ENCODE data around the gene NPIPB6.

The NPIPB6 gene

DNA sequence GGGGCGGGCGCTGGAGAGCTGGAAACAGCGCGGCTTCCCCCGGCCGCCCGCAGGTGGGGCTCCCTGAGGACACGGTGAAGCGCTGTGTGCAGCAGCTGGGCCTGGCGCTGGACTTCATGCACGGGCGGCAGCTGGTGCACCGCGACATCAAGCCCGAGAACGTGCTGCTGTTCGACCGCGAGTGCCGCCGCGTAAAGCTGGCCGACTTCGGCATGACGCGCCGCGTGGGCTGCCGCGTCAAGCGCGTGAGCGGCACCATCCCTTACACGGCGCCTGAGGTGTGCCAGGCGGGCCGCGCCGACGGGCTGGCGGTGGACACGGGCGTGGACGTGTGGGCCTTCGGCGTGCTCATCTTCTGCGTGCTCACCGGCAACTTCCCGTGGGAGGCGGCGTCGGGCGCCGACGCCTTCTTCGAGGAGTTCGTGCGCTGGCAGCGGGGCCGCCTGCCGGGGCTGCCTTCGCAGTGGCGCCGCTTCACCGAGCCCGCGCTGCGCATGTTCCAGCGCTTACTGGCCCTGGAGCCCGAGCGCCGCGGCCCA is 43.2 kb downstream of the NPIPB6 start:
- no peaks in the 10 kb centered on the region for H3K4me1 ChIP-seq (ENCODE audit: control insufficient read depth, insufficient read depth, low read length)
- peaks cover 21% of the 10 kb centered on the region for H3K36me3 ChIP-seq (ENCODE audit: control insufficient read depth, insufficient read depth, low read length)
- no peak overlapping the region for H3K4me3 ChIP-seq (ENCODE audit: low read depth, low read length)
- no peak overlapping the region for H3K9ac ChIP-seq (ENCODE audit: low read depth, low read length)
- H3K27me3 ChIP-seq (ENCODE audit: control insufficient read depth, insufficient read depth, low read length) = no peaks in the 10 kb centered on the region
- no peaks in the 10 kb centered on the region for H3K9me3 ChIP-seq (ENCODE audit: control insufficient read depth, insufficient read depth, low read length)

DNA sequence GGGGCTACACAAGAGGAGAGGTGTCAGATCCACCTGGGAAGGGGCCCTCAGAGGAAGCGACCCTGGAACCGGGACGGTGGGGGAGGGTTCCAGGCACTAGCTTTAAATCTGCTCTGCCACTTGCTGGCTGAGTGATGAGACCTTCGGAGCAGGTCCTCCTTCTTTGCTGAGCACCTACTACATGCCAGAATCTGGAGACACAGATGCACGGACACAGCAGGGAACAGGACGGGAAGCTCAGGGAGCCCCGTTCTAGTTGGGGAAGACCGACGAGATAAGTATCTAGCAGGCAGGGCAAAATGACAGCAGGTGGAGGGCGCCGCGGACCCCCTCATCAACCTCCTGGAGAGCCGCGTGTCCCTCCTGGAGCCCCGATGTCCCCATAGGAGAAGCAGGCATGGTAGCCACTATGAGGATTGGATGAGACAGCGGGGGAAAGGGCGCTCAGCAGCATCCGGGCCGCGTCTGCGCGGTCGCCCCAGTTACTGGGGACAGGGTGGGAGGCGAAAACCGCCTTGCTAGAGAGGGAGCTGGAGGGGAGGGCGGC is 43.8 kb downstream of the NPIPB6 start:
- Histone ChIP-seq H3K9ac (ENCODE audit: low read depth, low read length) (no peak overlapping the region), H3K4me3 (ENCODE audit: low read depth, low read length) (no peak overlapping the region), H3K36me3 (ENCODE audit: control insufficient read depth, insufficient read depth, low read length) (peaks cover 21% of the 10 kb centered on the region), H3K27me3 (ENCODE audit: control insufficient read depth, insufficient read depth, low read length) (no peaks in the 10 kb centered on the region), H3K9me3 (ENCODE audit: control insufficient read depth, insufficient read depth, low read length) (no peaks in the 10 kb centered on the region), H3K4me1 (ENCODE audit: control insufficient read depth, insufficient read depth, low read length) (no peaks in the 10 kb centered on the region)

DNA sequence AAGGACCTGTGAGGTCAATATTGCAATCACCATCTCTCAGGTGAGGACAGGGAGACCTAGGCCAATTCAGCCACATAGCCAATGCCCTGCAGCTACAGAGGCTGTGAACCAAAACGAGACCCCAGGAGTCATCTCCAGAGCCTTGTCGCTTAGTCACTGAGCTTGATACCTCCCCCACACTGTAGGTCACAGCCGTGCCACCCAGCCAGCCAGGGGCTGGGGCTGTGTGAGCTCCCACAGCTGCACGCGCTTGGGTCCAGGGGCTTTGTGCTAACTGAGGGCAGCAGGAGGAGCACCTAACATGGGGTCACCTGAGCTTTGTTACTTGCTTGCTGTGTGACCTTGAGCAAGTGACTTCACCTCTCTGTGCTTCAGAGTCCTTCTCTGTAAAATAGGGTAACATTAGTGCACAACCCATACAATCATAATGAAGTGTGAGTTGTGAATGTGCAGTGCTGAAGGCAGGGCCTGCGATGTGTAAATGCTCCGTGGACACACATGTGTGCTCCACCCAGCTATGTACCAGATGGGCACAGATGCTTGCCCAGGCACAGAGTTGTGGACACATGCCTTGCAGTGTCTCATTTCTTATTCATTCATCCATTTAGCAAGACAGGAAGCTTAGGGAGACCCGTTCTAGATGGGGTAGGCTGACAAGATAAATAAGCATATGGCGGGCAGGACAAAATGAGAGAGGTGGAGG is 45.1 kb downstream of the NPIPB6 start:
- H3K9me3 ChIP-seq (ENCODE audit: control insufficient read depth, insufficient read depth, low read length) = no peaks in the 10 kb centered on the region

DNA sequence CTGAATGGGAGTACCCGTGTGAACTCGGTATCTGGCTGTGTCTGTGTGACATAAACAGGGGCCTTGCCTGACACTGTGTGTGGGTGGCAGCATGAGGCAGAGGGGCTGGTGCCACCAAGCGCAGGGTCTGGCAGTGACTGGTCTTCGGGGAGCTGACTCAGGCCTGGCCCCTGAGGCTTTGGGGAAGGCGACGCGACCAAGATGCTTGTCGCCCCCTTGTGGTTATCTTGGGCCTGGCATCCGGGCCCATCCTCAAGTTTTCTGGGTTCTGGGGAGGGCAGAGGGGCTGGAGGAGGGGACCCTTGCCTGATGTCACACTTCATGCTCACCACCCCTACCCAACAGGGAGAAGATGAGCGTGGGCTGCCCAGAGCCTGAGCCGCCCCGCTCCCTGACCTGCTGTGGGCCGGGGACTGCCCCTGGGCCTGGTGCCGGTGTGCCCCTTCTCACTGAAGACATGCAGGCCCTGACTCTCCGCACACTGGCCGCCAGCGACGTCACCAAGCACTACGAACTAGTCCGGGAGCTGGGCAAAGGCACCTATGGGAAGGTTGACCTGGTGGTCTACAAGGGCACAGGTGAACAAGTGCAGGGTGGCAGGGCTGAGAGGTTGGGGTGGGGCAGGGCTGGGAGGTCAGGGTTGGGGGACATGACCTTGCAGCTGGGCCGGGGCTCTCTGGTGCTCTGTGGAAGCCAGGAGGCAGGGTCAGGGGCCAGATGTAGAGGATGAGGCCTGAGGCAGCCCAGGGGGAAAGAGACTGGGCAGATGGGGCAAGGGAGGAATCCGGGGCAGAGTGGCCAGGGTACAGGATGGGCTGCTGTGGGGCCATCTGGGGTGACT is 46.0 kb downstream of the NPIPB6 start:
- H3K4me1 ChIP-seq (ENCODE audit: control insufficient read depth, insufficient read depth, low read length) = no peaks in the 10 kb centered on the region
- no peak overlapping the region for H3K4me3 ChIP-seq (ENCODE audit: low read depth, low read length)
- H3K27me3 ChIP-seq (ENCODE audit: control insufficient read depth, insufficient read depth, low read length) = no peaks in the 10 kb centered on the region
- H3K9me3 ChIP-seq (ENCODE audit: control insufficient read depth, insufficient read depth, low read length) = no peaks in the 10 kb centered on the region
- peaks cover 21% of the 10 kb centered on the region for H3K36me3 ChIP-seq (ENCODE audit: control insufficient read depth, insufficient read depth, low read length)
- no peak overlapping the region for H3K9ac ChIP-seq (ENCODE audit: low read depth, low read length)

More for the DNA sequence above, 45.1 kb downstream of the NPIPB6 start:
- no peak overlapping the region for H3K4me3 ChIP-seq (ENCODE audit: low read depth, low read length)
- H3K9ac ChIP-seq (ENCODE audit: low read depth, low read length) = no peak overlapping the region
- H3K36me3 ChIP-seq (ENCODE audit: control insufficient read depth, insufficient read depth, low read length) = peaks cover 21% of the 10 kb centered on the region
- no peaks in the 10 kb centered on the region for H3K4me1 ChIP-seq (ENCODE audit: control insufficient read depth, insufficient read depth, low read length)
- no peaks in the 10 kb centered on the region for H3K27me3 ChIP-seq (ENCODE audit: control insufficient read depth, insufficient read depth, low read length)

DNA sequence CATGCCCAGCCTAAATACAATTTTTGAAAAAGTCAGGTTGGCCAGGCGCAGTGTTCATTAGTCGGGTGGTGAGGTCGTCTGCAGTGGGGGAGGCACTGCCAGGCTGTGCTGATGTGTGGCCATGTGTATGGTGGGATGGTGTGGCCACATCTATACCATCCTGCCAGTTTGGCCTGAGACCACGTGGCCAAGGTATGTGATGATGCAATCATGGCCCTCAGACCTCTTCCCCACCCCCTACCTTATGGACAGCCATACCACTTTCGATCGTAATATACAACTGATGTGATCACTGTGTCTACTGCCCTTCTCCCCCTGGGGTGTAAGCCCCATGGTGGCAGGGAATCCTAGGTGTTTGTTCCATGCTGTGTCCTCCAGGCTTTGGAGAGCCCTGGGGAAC is 47.3 kb downstream of the NPIPB6 start:
- H3K36me3 ChIP-seq (ENCODE audit: control insufficient read depth, insufficient read depth, low read length) = peaks cover 20% of the 10 kb centered on the region
- H3K4me1 ChIP-seq (ENCODE audit: control insufficient read depth, insufficient read depth, low read length) = no peaks in the 10 kb centered on the region
- H3K4me3 ChIP-seq (ENCODE audit: low read depth, low read length) = no peak overlapping the region
- H3K9me3 ChIP-seq (ENCODE audit: control insufficient read depth, insufficient read depth, low read length) = no peaks in the 10 kb centered on the region
- no peaks in the 10 kb centered on the region for H3K27me3 ChIP-seq (ENCODE audit: control insufficient read depth, insufficient read depth, low read length)
- no peak overlapping the region for H3K9ac ChIP-seq (ENCODE audit: low read depth, low read length)

DNA sequence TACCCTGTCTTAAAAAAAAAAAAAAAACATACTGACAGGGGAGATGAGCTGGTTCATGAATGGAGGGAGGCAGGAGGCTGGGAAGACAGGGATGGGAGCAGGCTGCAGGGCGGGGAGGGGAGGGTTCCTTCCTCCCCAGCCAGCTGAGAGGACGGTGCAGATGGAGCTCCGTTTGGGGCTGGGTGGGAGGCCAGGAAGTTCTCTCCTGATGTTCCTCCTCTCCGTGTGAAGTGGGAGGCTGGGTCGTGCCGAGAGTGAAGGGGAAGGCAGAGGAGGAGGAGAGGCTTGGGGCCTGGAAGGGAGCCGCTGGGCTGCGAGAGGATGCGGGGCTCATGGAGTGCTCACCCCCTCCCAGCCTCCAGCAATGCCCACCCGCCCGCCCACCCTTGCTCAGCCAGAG is 49.7 kb downstream of the NPIPB6 start:
- H3K36me3 ChIP-seq (ENCODE audit: control insufficient read depth, insufficient read depth, low read length) = peaks cover 13% of the 10 kb centered on the region
- H3K4me3 ChIP-seq (ENCODE audit: low read depth, low read length) = no peak overlapping the region
- no peak overlapping the region for H3K9ac ChIP-seq (ENCODE audit: low read depth, low read length)
- no peaks in the 10 kb centered on the region for H3K9me3 ChIP-seq (ENCODE audit: control insufficient read depth, insufficient read depth, low read length)
- no peaks in the 10 kb centered on the region for H3K27me3 ChIP-seq (ENCODE audit: control insufficient read depth, insufficient read depth, low read length)
- H3K4me1 ChIP-seq (ENCODE audit: control insufficient read depth, insufficient read depth, low read length) = peaks cover 2% of the 10 kb centered on the region

DNA sequence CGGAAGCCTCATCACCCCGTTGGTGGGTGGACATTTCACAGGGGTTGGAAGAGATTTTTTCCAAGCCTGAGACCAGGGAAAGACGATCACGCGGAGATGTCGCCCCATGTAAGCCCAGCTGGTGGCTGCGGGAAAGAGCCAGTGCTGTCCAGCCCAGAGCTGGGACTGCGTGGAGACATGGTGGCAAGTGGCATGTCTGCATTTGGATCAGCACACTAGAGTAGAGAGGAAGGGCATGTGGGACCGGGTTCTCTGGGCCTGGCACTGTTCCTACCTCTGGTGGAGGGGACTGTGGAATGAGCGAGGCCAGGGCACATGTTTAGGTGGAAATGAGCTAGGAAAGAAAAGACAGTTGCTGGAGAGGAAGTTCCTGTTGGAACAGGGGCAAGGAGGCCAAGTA is 51.0 kb downstream of the NPIPB6 start:
- Histone ChIP-seq H3K9me3 (ENCODE audit: control insufficient read depth, insufficient read depth, low read length) (no peaks in the 10 kb centered on the region), H3K27me3 (ENCODE audit: control insufficient read depth, insufficient read depth, low read length) (no peaks in the 10 kb centered on the region), H3K36me3 (ENCODE audit: control insufficient read depth, insufficient read depth, low read length) (peaks cover 11% of the 10 kb centered on the region), H3K4me3 (ENCODE audit: low read depth, low read length) (no peak overlapping the region), H3K9ac (ENCODE audit: low read depth, low read length) (no peak overlapping the region), H3K4me1 (ENCODE audit: control insufficient read depth, insufficient read depth, low read length) (peaks cover 2% of the 10 kb centered on the region)

DNA sequence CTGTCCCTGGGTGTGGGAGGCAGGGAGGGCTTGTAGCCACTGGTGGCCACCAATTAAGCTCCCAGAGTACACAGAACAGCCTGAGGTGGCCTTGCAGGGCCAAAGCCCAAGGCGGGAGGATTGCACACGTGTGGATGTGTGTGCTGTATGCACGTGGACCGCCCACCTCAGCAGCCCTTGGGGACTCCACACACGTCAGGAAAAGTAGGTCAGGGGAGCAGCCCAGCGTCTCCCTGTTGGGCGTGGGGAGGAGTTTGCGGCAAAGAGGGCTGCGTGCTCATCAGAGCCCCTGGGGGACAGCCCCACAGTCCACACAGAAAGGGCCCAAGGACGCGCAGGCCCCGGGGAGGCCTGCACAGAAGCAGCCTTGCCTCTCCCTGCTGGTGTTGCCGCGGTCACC is 51.4 kb downstream of the NPIPB6 start:
- Histone ChIP-seq H3K9me3 (ENCODE audit: control insufficient read depth, insufficient read depth, low read length) (no peaks in the 10 kb centered on the region), H3K27me3 (ENCODE audit: control insufficient read depth, insufficient read depth, low read length) (no peaks in the 10 kb centered on the region), H3K9ac (ENCODE audit: low read depth, low read length) (no peak overlapping the region), H3K4me1 (ENCODE audit: control insufficient read depth, insufficient read depth, low read length) (peaks cover 2% of the 10 kb centered on the region), H3K36me3 (ENCODE audit: control insufficient read depth, insufficient read depth, low read length) (peaks cover 11% of the 10 kb centered on the region), H3K4me3 (ENCODE audit: low read depth, low read length) (no peak overlapping the region)

DNA sequence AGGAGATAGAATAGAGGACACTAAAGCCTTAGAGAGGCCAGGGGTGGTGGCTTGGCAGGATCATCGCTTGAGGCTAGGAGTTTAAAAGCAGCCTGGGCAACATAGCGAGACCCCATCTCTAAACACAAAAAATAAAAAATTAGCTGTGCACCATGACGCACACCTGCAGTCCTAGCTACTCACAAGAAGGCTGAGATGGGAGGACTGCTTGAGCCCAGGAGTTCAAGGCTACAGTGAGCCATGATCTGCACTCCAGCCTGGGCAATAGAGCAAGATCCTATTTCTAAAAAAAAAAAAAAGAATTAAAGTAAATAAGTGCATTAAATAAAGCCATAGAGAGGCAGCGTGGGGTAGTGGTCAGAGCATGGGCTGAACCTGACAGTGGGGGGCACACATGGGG is 51.9 kb downstream of the NPIPB6 start:
- H3K9me3 ChIP-seq (ENCODE audit: control insufficient read depth, insufficient read depth, low read length) = no peaks in the 10 kb centered on the region
- H3K27me3 ChIP-seq (ENCODE audit: control insufficient read depth, insufficient read depth, low read length) = no peaks in the 10 kb centered on the region
- peaks cover 2% of the 10 kb centered on the region for H3K4me1 ChIP-seq (ENCODE audit: control insufficient read depth, insufficient read depth, low read length)
- H3K9ac ChIP-seq (ENCODE audit: low read depth, low read length) = no peak overlapping the region
- H3K36me3 ChIP-seq (ENCODE audit: control insufficient read depth, insufficient read depth, low read length) = peaks cover 11% of the 10 kb centered on the region
- no peak overlapping the region for H3K4me3 ChIP-seq (ENCODE audit: low read depth, low read length)

DNA sequence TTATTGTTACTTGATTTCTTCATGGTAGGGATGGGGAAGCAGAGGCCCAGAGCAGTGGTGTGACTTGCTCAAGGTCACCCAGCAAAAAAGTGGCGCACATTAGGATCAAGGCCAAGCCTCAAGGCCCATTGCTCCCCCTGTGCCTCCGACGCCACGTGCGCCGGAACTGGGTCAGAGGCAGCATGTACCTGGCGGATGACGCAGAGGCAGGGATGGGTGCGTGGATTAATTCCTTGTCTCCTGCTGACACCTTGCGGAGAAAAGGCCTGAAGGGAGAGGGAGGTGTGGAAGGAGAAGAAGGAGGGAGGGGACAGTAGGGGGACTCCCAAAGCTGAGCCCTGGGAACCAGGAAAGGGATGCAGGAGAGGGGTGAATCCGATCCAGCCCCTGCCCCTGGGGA is 52.5 kb downstream of the NPIPB6 start:
- Histone ChIP-seq H3K27me3 (ENCODE audit: control insufficient read depth, insufficient read depth, low read length) (no peaks in the 10 kb centered on the region), H3K9me3 (ENCODE audit: control insufficient read depth, insufficient read depth, low read length) (no peaks in the 10 kb centered on the region), H3K9ac (ENCODE audit: low read depth, low read length) (no peak overlapping the region), H3K36me3 (ENCODE audit: control insufficient read depth, insufficient read depth, low read length) (peaks cover 11% of the 10 kb centered on the region), H3K4me3 (ENCODE audit: low read depth, low read length) (no peak overlapping the region), H3K4me1 (ENCODE audit: control insufficient read depth, insufficient read depth, low read length) (peaks cover 2% of the 10 kb centered on the region)

DNA sequence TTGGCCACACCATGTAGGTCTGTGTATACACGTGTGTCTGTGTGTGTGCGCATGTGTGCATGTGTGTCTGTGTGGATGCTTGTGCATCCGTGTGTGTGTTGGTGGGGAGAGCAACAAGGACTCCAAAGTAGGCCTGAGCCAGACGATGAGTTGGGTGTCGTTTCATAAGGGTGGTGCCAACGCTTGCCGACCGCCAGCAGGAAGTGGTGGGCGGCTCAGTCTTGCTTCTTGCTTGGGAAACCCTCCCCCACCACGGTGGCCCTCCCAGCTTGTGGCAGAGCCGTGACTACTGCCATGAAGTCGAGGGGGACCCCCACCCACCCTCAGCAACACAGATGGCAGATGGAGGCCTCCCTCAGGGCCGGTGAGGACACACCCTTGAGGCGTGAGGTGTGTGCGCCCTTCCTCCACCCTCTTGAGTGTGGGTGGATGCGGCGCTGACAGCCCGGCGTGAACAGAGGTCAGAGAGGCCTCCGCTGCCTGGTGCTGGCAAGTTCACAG is 53.4 kb downstream of the NPIPB6 start:
- H3K4me3 ChIP-seq (ENCODE audit: low read depth, low read length) = no peak overlapping the region
- H3K4me1 ChIP-seq (ENCODE audit: control insufficient read depth, insufficient read depth, low read length) = peaks cover 2% of the 10 kb centered on the region
- H3K9ac ChIP-seq (ENCODE audit: low read depth, low read length) = no peak overlapping the region
- H3K9me3 ChIP-seq (ENCODE audit: control insufficient read depth, insufficient read depth, low read length) = no peaks in the 10 kb centered on the region
- no peaks in the 10 kb centered on the region for H3K27me3 ChIP-seq (ENCODE audit: control insufficient read depth, insufficient read depth, low read length)
- peaks cover 11% of the 10 kb centered on the region for H3K36me3 ChIP-seq (ENCODE audit: control insufficient read depth, insufficient read depth, low read length)
